Natural killer cell (primary cell): Measurements from ENCODE around the gene KIF3B. TPM values are rescaled to one million over a fixed set of nuclear protein-coding genes. Genes with fewer than 3 reads are reported as not detected.
A peak's percentile ranks its signal among the peaks of the same experiment; 100 is the strongest.
"Not testable (repeated sequence)": the region's sequence is repeated elsewhere in the genome, so short reads cannot be mapped to it uniquely, and the experiment has no call there.

Source experiments
- ATAC-seq, 3 donors: fragments of 150-1000 bp in 2 of 3; fragments of 200-7000 bp in 1 of 3; cut with Tn5 transposase; 1 replicate in 1 of 3; 2 replicates in 2 of 3; pipeline ENCODE4 v1.10.0; 2021; ENCODE audit warnings: mild to moderate bottlenecking in 2 of 3, moderate library complexity in 2 of 3
- DNase-seq, 2 donors: peaks; one replicate each; pipeline versions ENCODE4 v3.0.0 to v3.0.0-alpha.2; 2013 to 2021; ENCODE audit warnings: mixed read lengths in 1 of 2
- H3K27ac ChIP-seq: one replicate; pipeline ENCODE4 v1.5.1; 2013; ENCODE audit warnings: mild to moderate bottlenecking, low read length
- H3K27me3 ChIP-seq: one replicate; pipeline ENCODE4 v1.6.1; 2013; ENCODE audit warnings: low read length; ENCODE audit not compliant: control insufficient read depth, insufficient read depth
- H3K36me3 ChIP-seq: one replicate; pipeline ENCODE4 v1.6.1; 2013; ENCODE audit warnings: low read length; ENCODE audit not compliant: control insufficient read depth, insufficient read depth
- H3K4me1 ChIP-seq: one replicate; pipeline ENCODE4 v1.6.1; 2013; ENCODE audit warnings: low read length; ENCODE audit not compliant: control insufficient read depth, insufficient read depth
- H3K4me3 ChIP-seq: one replicate; pipeline ENCODE4 v1.5.1; 2013; ENCODE audit warnings: low read length
- H3K9me3 ChIP-seq: one replicate; pipeline ENCODE4 v1.6.1; 2013; ENCODE audit warnings: low read length; ENCODE audit not compliant: control insufficient read depth, insufficient read depth
- H3K27ac Mint-ChIP-seq, 2 donors: one replicate each; pipeline ENCODE4 v1.8.0; 2022; ENCODE audit warnings: mild to moderate bottlenecking in 2 of 2, mixed read lengths in 2 of 2, moderate library complexity in 1 of 2
- H3K27me3 Mint-ChIP-seq, 2 donors: one replicate each; pipeline ENCODE4 v1.8.0; 2022; ENCODE audit warnings: low read depth in 2 of 2, mixed read lengths in 2 of 2
- H3K36me3 Mint-ChIP-seq: one replicate; pipeline ENCODE4 v1.8.0; 2022; ENCODE audit warnings: mixed read lengths
- H3K4me1 Mint-ChIP-seq, 2 donors: one replicate each; pipeline ENCODE4 v1.8.0; 2022; ENCODE audit warnings: mixed read lengths in 2 of 2
- H3K4me3 Mint-ChIP-seq: one replicate; pipeline ENCODE4 v1.8.0; 2022; ENCODE audit warnings: mild to moderate bottlenecking, moderate library complexity, mixed read lengths
- H3K9me3 Mint-ChIP-seq, 2 donors: one replicate each; pipeline ENCODE4 v1.8.0; 2022; ENCODE audit warnings: mixed read lengths in 2 of 2
- CTCF ChIP-seq: fragments of 200-600 bp; IDR thresholded peaks from one replicate; pipeline ENCODE4 v1.8.0; 2022; ENCODE audit warnings: antibody characterized with exemption
- WGBS: methylation state at CpG from one replicate; pipeline ENCODE4 v1.1.7; 2013; ENCODE audit warnings: missing lambda C conversion rate; ENCODE audit not compliant: insufficient coverage; 5-methylcytosine and 5-hydroxymethylcytosine counted together
- intact Hi-C: fragments of 100-400 bp; cut with micrococcal nuclease; formaldehyde crosslinking; loops from one replicate; pipeline ENCODE4 v1.14.2; 2022
- total RNA-seq, 4 donors: library from RNA; stranded (reverse); fragments of 120-200 nt in 1 of 4; gene quantifications; one replicate each; pipeline versions ENCODE4 v1.2.3 to v1.2.4, GENCODE V29; 2013 to 2022

Gene KIF3B
- total RNA-seq, 3 donors from 2014 or later (not counting 1 experiment from before 2014, with no cell fraction given) = 10.2 to 14.3 (median 13.2) TPM

DNA sequence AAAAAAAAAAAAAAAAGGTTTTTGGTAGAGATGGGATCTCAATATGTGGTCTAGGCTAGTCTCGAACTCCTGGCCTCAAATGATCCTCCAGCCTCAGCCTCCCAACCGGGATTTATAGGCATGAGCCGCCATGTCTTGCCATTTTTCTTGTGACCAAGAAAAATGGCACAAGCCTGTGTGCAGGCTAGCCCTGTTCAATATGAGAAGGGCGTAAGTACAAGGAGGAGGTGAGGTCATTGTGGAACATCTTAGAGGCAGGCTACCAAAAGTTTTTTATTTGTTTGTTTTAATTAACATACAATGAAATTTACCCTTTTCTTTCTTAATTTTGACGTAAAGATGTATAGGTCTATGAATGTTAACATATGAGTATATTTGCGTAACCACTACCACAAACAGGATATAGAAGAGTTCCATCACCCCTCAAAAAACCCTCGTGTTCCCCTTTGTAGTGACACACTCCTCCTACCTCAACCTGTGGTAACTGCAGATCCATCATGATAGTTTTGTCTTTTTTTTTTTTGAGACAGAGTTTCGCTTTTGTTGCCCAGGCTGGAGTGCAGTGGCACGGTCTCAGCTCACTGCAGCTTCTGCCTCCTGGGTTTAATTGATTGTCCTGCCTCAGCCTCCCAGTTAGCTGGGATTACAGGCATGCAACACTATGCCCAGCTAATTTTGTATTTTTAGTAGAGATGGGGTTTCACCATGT lies 28.3 kb upstream of the KIF3B start:
- H3K27ac ChIP-seq = no peak overlapping the region
- TF ChIP-seq CTCF = no peak
- peak; percentile 91 to 94 (median 91) for ATAC-seq

GRCh38 chr20:32251470-32251869 lies 26.0 kb upstream of the KIF3B start:
- Mint-ChIP-seq H3K4me1 (no peaks in the 10 kb centered on the region), H3K36me3 (no peaks in the 10 kb centered on the region), H3K27ac (no peak overlapping the region), H3K4me3 (no peak overlapping the region), H3K9me3 (no peaks in the 10 kb centered on the region), H3K27me3 (no peaks in the 10 kb centered on the region)
- no peak overlapping the region for H3K4me3 ChIP-seq
- no peak for ATAC-seq
- DNase-seq = no peak
- intact Hi-C loops = no loop called here
- H3K9me3 ChIP-seq = no peaks in the 10 kb centered on the region
- no peaks in the 10 kb centered on the region for H3K27me3 ChIP-seq
- no peak for TF ChIP-seq CTCF
- peaks cover 8% of the 10 kb centered on the region for H3K4me1 ChIP-seq
- H3K27ac ChIP-seq = no peak overlapping the region
- WGBS = 87% methylated on average over 3 of the region's 3 CpGs
- no peaks in the 10 kb centered on the region for H3K36me3 ChIP-seq

More for the DNA sequence above, 28.3 kb upstream of the KIF3B start:
- no peak overlapping the region for H3K4me3 Mint-ChIP-seq
- no peak overlapping the region for H3K27ac Mint-ChIP-seq
- H3K27me3 Mint-ChIP-seq = no peaks in the 10 kb centered on the region
- 63% methylated on average over 7 of the region's 9 CpGs for WGBS
- Histone ChIP-seq H3K9me3 (no peaks in the 10 kb centered on the region), H3K4me3 (no peak overlapping the region), H3K36me3 (no peaks in the 10 kb centered on the region), H3K4me1 (peaks cover 8% of the 10 kb centered on the region), H3K27me3 (no peaks in the 10 kb centered on the region)
- peak in 1 of 2 donors; percentile 84 for DNase-seq
- no peaks in the 10 kb centered on the region for H3K36me3 Mint-ChIP-seq
- no peaks in the 10 kb centered on the region for H3K9me3 Mint-ChIP-seq
- intact Hi-C loops = no loop called here
- H3K4me1 Mint-ChIP-seq = no peaks in the 10 kb centered on the region

DNA sequence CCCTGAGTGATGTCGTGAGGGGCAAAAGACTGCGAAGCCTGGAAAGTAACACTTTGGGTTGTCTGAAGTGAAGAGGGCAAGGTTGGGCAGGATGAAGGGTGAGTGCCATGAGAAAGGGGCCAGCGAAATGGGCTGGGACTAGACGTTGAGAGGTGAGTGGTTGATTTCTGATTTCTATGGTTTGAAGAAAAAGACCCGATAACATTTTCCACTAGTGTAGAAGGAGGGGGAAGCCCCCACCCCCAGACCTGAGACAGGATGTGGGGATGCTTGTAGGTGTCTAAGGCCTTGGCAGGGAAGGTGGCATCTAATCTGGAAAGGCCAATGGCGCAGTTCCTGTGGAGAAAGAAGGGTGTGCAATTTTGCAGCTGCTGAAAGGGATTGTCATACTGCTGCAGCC lies 25.3 kb upstream of the KIF3B start:
- Mint-ChIP-seq H3K27me3 (no peaks in the 10 kb centered on the region), H3K4me3 (no peak overlapping the region), H3K27ac (no peak overlapping the region), H3K9me3 (no peaks in the 10 kb centered on the region), H3K4me1 (no peaks in the 10 kb centered on the region), H3K36me3 (no peaks in the 10 kb centered on the region)
- no peak overlapping the region for H3K4me3 ChIP-seq
- H3K9me3 ChIP-seq = no peaks in the 10 kb centered on the region
- no peaks in the 10 kb centered on the region for H3K36me3 ChIP-seq
- 54% methylated on average over 6 of the region's 6 CpGs for WGBS
- H3K27ac ChIP-seq = no peak overlapping the region
- intact Hi-C loops = no loop called here
- ATAC-seq (no peak), DNase-seq (peak in 1 of 2 donors; percentile 55)
- TF ChIP-seq CTCF = no peak
- H3K27me3 ChIP-seq = no peaks in the 10 kb centered on the region
- H3K4me1 ChIP-seq = peaks cover 8% of the 10 kb centered on the region

GRCh38 chr20:32260973-32261372 lies 16.5 kb upstream of the KIF3B start:
- H3K36me3 Mint-ChIP-seq, H3K36me3 ChIP-seq, DNase-seq, ATAC-seq, H3K4me1 ChIP-seq, intact Hi-C loops, H3K27me3 ChIP-seq, H3K9me3 ChIP-seq, H3K27me3 Mint-ChIP-seq, H3K4me3 ChIP-seq, H3K27ac ChIP-seq, H3K9me3 Mint-ChIP-seq, H3K27ac Mint-ChIP-seq, H3K4me3 Mint-ChIP-seq, H3K4me1 Mint-ChIP-seq: not testable (repeated sequence)
- whole genome bisulfite sequencing = 94% methylated on average over 10 of the region's 10 CpGs
